Upper lobe of right lung (tissue), 1 donor: ENCODE results near the gene PPFIBP2. TPM values are rescaled to one million over a fixed set of nuclear protein-coding genes. Genes with fewer than 3 reads are reported as not detected.
A peak's percentile ranks its signal among the peaks of the same experiment; 100 is the strongest.

Experiments used
- ATAC-seq: fragments of 200-7000 bp; cut with Tn5 transposase; one replicate; pipeline ENCODE4 v1.9.1; 2020; ENCODE audit warnings: mild to moderate bottlenecking, moderate library complexity
- DNase-seq: peaks from one replicate; pipeline ENCODE4 v3.0.0-alpha.2; 2020
- H3K27ac ChIP-seq: fragments of 200-600 bp; one replicate; pipeline ENCODE4 v1.8.0; 2022
- H3K27me3 ChIP-seq: fragments of 200-600 bp; one replicate; pipeline ENCODE4 v1.8.0; 2022; ENCODE audit warnings: mild to moderate bottlenecking
- H3K36me3 ChIP-seq: fragments of 200-600 bp; one replicate; pipeline ENCODE4 v1.8.0; 2022
- H3K4me1 ChIP-seq: fragments of 200-600 bp; one replicate; pipeline ENCODE4 v1.8.0; 2022
- H3K4me3 ChIP-seq: fragments of 200-600 bp; one replicate; pipeline ENCODE4 v1.8.0; 2022; ENCODE audit warnings: mild to moderate bottlenecking
- H3K9me3 ChIP-seq: fragments of 200-600 bp; one replicate; pipeline ENCODE4 v1.8.0; 2022
- CTCF ChIP-seq: fragments of 200-600 bp; IDR thresholded peaks from one replicate; pipeline ENCODE4 v1.8.0; 2022; ENCODE audit warnings: antibody characterized with exemption
- intact Hi-C: fragments of 100-400 bp; cut with DNase I; formaldehyde crosslinking; loops from one replicate; pipeline ENCODE4 v1.11.0; 2022
- total RNA-seq: library from RNA; stranded (reverse); fragmentation: NEBNext Ultra II Directional; extraction: Animal tissue kit (Norgen Biotek cat#: 25700); gene quantifications from one replicate; pipeline ENCODE4 v1.2.1, GENCODE V29; 2021
- donor health status: DM: no; HTN: yes; CAD: no; lungs with severe emphysema.

PPFIBP2 gene
- total RNA-seq, 1 donor from 2014 or later: 26.8 TPM

GRCh38 chr11:7582338-7582985, 68.7 kb downstream of the PPFIBP2 start:
- H3K4me1 ChIP-seq: peaks cover 18% of the 10 kb centered on the region
- no peaks in the 10 kb centered on the region for H3K36me3 ChIP-seq
- no peak for ATAC-seq
- H3K4me3 ChIP-seq: no peak overlapping the region
- H3K9me3 ChIP-seq: no peaks in the 10 kb centered on the region
- TF ChIP-seq CTCF: no peak
- no peak overlapping the region for H3K27ac ChIP-seq
- H3K27me3 ChIP-seq: no peaks in the 10 kb centered on the region
- intact Hi-C loops: no loop called here
- DNase-seq: no peak

GRCh38 chr11:7583248-7583647, 69.4 kb downstream of the PPFIBP2 start:
- peaks cover 10% of the 10 kb centered on the region for H3K4me1 ChIP-seq
- DNase-seq (no peak), ATAC-seq (no peak)
- H3K9me3 ChIP-seq: no peaks in the 10 kb centered on the region
- no peaks in the 10 kb centered on the region for H3K36me3 ChIP-seq
- no peaks in the 10 kb centered on the region for H3K27me3 ChIP-seq
- no peak for TF ChIP-seq CTCF
- intact Hi-C loops: no loop called here
- no peak overlapping the region for H3K4me3 ChIP-seq
- H3K27ac ChIP-seq: no peak overlapping the region

- Histone ChIP-seq H3K4me1 (no peaks in the 10 kb centered on the region), H3K27ac (no peak overlapping the region), H3K36me3 (no peaks in the 10 kb centered on the region), H3K4me3 (no peak overlapping the region), H3K27me3 (no peaks in the 10 kb centered on the region), H3K9me3 (no peaks in the 10 kb centered on the region)
- intact Hi-C loops: no loop called here
- TF ChIP-seq CTCF: no peak
- ATAC-seq (no peak), DNase-seq (no peak)
These were observed 71.1 kb downstream of the PPFIBP2 start for GRCh38 chr11:7584910-7585309.

GRCh38 chr11:7585816-7586215, 72.0 kb downstream of the PPFIBP2 start:
- intact Hi-C loops: no loop called here
- Histone ChIP-seq H3K9me3 (no peaks in the 10 kb centered on the region), H3K4me3 (no peak overlapping the region), H3K27me3 (no peaks in the 10 kb centered on the region), H3K36me3 (no peaks in the 10 kb centered on the region), H3K4me1 (no peaks in the 10 kb centered on the region), H3K27ac (no peak overlapping the region)
- ATAC-seq (no peak), DNase-seq (no peak)
- TF ChIP-seq CTCF: no peak

GRCh38 chr11:7586376-7586775, 72.6 kb downstream of the PPFIBP2 start:
- no peak overlapping the region for H3K27ac ChIP-seq
- ATAC-seq (peak; percentile 48), DNase-seq (no peak)
- H3K36me3 ChIP-seq: no peaks in the 10 kb centered on the region
- H3K9me3 ChIP-seq: no peaks in the 10 kb centered on the region
- no peaks in the 10 kb centered on the region for H3K27me3 ChIP-seq
- no peak for TF ChIP-seq CTCF
- H3K4me1 ChIP-seq: no peaks in the 10 kb centered on the region
- no peak overlapping the region for H3K4me3 ChIP-seq
- intact Hi-C loops: no loop called here

- Histone ChIP-seq H3K27me3 (no peaks in the 10 kb centered on the region), H3K36me3 (no peaks in the 10 kb centered on the region), H3K27ac (no peak overlapping the region), H3K4me3 (no peak overlapping the region), H3K9me3 (no peaks in the 10 kb centered on the region), H3K4me1 (peaks cover 13% of the 10 kb centered on the region)
- intact Hi-C loops: no loop called here
- no peak for TF ChIP-seq CTCF
- ATAC-seq: no peak
- no peak for DNase-seq
These were observed 73.9 kb downstream of the PPFIBP2 start for GRCh38 chr11:7587712-7588111.
